OCI-LY1 (cell line): ENCODE results near the gene GPX7.

ENCODE experiments used
- CTCF ChIP-seq: fragments of 200-600 bp; sonication (generic), shearing (Covaris generic); IDR thresholded peaks from 2 replicates; pipeline ENCODE4 v1.5.1; 2017; ENCODE audit warnings: mild to moderate bottlenecking, antibody characterized with exemption, low read length, moderate library complexity, mixed read lengths
- EZH2 ChIP-seq: fragments of 200-600 bp; sonication (generic), shearing (Covaris generic); IDR thresholded peaks from 2 replicates; pipeline ENCODE4 v1.8.0; 2017; ENCODE audit warnings: borderline replicate concordance, mixed run types, mild to moderate bottlenecking, antibody characterized with exemption, low read length, moderate library complexity, mixed read lengths

GRCh38 chr1:52601991-52602855 is at the start of gene GPX7:
- TF ChIP-seq CTCF (no peak), EZH2 (no peak)
